ENCODE data around the gene EVC2. TPM values are rescaled to one million over a fixed set of nuclear protein-coding genes. Genes with fewer than 3 reads are reported as not detected.

EVC2 gene
- total RNA-seq, 1 experiment from 2014 or later = 5.5 TPM

DNA sequence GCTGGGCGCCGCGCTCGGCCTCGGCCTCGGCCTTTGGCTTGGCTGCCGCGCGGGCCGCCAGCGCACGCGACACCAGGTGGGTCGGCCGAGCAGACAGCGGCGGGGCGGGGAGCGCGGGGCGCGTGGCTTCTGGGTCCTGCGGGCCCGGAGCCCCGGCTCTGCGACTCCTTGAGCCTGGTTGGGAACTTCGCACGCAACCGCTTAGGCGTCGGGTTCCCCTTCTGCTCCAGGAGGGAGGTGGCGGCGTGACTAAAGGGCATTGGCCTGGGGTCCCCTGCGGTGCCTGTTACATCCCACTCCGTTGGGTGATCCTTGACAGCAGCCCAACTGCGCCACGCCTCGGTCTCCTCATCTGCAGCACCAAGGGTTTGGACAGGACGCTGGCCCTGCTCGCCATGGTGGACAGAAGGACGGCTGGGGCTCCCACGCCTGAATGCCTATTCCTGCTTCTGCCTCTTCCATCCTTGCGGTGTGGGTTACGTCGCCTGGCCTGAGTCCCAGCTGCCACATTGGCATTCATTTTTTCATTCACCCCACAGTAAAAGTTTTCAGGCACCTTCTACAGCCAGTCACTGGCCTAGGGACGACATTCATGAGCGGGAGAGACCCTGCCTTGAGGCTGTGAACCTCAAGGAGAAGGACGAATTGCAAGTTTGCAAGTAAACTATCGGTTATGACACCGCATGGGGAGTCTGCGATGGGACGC, 3.3 kb upstream of the EVC2 start:
- DNase-seq (ENCODE audit: low read depth) = peak; percentile 53

DNA sequence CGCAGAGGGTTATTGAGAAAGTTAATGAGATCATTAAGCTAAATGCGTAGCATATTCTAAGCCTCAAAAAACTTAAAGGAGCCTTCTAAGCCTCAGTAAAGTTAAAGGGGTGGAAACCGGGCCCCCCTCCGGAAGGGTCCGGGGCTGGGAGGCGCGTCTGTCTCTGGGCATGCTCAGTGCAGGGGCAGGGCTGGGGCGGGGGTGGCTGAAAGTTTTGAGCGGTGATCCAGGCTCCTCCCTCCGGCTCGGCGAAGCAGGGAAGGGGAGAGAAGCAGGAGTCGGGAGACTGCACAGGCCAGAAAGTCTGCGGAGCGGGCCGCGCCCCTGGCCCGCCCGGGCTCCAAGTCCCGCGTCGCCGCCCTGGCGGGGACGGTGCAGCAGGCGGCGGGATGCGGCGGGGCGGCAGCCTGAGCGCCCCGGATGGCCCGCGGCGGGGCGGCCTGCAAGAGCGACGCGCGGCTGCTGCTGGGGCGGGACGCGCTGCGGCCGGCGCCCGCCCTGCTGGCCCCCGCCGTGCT, 2.7 kb upstream of the EVC2 start, which contains the start of gene EVC:
Gene EVC (plus strand): TSS at position 241 of the 518 bp plus-strand sequence. CDS start 180 bp downstream, at position 421.
- DNase-seq (ENCODE audit: low read depth) = peak; percentile 72

DNA sequence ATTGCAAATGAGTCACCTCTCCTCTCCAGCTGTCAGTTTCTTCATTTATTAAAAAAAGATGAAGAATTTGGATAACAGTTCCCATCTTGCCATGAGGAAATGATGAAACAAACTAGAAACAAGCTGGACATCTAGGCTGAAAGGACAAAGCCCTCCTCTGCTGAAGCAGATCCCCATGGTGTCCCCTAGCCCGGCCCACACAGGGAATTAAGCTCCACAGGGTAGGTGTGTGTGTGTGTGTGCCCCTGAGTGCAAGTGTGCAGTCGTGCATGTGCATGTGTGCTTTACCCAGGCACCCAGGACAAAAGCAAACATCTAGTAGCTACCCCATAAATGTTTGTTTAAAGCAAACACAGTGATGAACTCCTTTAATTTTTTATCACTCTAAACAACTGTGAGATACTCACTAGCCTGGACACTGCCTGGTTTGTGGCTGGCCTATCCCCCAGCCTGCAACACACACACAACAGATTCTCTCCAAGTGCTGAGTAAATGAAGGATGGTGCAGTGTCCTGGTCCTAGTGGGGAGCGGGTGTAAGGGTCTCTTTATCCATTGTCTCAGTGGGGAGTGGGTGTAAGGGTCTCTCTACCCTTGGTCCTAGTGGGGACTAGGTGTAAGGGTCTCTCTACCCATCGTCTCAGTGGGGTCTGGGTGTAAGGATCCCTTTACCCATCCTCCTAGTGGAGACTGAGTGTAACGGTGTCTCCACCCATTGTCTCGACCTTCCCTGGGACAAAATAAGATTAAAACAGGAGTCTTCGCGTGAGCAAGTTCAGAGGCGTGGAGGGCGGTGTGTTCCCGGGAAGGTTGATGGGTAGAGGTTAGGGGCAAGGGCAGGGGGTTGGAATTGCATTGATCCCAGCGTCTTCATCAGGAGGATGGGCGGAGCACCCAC, 2.0 kb upstream of the EVC2 start:
- peak; percentile 24 for DNase-seq (ENCODE audit: low read depth)

DNA sequence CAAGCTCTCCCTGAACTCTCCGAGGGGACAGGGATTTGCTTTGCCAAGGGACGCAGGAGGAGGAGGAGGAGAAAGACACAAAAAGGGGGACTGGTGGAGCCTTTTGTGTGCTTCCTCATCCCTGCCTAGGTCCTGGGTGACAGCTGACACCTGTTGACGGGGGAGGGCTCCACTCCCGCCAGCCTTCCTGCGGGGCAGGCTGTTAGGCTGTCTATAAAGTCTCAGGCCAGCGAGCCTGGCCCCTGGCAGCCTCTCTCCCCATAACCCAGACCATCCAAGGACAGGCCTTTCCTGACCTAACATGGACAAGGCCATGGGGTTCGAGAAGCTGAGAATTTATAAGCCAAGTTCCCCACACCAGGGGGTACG, 832 bp upstream of the EVC2 start:
- DNase-seq (ENCODE audit: low read depth) = no peak

DNA sequence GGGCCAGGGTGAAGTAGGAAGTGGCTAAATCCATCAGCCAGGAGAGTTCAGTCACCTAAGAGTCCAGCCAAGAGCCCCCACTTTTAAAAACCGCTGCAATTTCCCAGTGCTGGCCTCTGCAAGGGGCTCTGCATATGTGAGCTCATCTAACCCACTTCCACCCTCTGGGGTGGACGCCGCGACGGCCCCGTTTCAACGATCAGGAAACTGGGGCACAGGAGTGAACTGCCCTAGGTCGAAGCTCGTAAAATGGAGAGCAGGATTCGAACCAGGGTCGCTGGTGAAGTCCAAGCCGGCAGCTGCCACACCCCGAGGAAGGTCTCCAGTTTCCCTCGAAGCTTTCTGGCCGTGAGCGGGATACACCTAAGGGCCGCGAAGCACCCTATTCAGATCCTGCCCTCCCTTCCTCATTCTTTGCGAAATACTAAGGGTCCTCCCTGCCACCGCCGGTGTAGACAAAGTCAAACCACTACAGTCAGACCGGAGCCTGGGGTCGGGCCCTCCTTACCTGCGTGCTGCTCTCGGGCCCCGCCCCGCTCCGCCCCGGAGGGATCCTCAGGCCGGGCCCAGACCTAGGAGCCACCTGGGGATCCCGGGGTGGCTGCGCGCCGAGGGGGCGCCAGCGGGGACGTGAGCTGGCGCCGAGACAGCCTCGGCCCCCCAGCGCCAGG, 446 bp downstream of the EVC2 start:
- DNase-seq (ENCODE audit: low read depth) = no peak

DNA sequence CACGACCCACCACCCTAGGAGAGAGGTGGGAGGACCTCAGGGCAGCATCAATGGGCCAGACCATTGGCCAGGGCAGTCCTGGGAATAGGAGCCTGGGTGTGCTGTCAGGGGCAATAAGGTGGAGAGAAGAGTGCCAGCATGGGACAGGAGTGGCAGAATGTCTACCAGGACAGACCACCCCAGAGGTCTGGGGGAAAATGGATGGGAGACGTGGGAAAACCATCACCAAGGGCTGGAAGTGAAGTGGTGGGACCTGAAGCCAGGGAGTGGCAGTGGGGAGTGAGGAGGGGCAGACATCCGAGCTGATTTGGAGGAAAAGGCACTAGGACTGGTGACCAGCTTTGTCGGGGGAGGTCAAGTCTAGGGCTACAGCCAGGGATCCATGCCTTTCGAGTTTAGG, 993 bp downstream of the EVC2 start:
- no peak for DNase-seq (ENCODE audit: low read depth)

DNA sequence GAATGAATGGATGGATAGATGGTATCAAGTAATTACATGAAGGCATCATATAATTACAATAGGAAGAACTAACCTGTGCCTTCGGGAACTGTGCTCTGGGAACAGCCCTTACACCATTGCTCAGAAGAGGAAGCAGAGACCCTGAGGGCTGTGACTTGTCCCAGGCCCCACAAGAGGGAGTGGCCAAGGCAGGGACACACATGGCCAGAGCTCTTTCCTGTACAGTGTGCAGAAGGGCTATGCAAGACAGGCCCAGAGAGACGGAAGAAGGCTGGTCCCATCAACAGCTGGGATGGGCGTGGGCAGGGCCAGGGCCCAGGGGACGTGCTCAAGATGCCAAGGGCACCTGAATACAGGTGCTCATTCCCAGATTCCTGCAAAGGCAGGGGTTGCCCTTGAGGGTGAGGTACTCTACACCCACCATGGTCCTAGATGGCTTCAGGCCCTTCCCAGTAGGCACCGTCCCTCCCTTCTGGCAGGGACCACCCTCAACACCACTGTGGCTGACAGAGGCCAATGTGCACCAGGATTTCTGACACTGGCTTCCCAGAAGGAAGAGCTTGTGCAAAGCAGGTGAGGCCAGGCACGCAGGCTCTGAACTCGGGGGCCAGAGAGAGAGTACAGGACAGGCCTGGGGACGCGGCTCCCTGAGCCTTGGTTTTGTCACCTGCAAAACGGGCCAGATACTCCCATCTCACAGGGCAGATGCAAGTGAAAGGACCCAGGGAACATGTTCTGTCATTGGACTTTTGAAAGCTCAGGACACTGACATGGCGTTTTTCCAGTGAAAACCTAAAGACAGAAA, 1.7 kb downstream of the EVC2 start:
- no peak for DNase-seq (ENCODE audit: low read depth)

DNA sequence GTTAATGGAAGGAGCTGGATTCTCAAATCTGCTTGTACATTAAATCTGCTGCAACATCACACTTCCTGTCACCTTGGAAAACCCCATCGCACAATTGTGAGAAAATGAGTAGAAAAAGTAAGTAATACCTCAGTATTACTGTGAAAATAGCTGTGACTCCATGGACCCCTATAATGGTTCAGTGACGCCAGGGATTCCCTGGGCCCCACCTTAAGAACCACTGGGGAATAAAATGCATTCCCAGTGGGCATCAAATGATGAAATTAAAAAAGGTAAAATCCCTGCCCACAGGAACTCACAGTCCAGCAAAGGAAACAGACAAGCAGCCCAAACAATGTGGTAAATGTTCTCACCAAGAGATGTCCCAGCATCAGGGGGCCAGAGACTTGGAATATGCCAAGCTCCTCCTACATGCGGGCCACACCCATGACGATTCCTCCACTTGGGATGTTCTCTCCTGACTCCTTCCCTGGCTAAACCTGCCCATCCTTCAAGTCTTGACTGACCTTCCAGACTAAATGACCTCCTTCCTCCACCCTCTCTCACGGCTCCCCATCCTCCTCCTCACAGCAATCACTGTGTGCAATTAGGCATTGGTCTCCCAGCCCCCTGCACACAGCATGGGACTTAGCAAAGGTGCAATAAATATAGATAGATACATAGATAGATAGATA, 2.6 kb downstream of the EVC2 start:
- no peak for DNase-seq (ENCODE audit: low read depth)

DNA sequence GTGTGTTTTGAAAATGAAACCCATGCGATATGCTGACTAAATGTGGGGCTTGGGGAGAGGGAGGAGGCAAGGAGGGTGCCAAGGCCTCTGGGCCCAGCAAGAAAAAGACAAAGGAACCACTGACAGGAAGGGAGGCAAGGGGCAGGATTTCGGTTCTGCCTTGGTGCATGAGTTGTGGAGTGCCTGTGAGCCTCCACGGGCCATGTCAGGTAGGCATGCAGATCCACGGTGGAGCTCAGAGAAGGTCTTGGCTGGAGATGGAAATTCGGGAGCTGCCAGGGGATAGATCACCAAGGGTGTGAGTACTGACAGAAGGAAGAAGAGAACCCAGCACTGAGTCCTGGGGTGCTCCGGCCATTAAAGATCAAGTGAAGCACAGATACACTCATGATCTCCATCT, 4.1 kb downstream of the EVC2 start:
- DNase-seq (ENCODE audit: low read depth) = no peak

DNA sequence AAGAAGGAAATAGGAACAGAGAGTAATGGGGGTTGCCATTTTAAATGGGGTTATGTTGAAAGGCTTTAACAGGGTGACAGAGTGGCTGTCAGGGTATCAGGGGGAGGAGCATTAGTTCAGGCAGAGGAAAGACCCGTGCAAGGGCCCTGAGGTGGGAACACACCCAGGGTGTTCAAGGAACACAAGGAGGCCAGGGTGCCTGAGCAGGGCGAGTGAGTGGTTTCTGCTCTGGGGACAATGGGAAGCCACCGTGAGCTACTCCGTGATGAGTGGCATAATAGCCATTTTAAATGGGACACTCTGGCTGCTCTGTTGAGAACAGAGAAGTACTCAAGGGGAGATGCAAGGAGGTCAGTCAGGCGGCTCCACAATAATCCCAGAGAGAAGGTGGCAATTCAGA, 4.5 kb downstream of the EVC2 start:
- DNase-seq (ENCODE audit: low read depth) = no peak

DNA sequence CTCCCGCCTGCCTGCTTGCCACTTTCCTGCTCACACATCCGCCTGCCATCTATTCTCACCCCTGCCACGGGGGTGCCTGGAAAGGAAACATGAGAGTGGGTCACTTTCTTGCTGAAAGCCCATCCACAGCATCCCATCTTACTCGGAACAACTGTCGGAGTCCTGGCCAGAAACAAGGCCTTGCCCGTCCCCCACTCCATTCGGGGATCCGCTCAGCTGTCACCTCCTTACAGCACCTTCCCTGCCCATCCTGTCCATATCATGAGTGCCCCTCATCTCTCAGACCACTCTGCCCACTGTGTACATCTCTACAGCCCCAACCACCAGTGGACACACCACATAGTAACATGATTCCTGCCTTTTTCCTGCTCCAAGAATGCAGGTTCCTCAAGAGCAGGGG, 6.4 kb downstream of the EVC2 start:
- no peak for DNase-seq (ENCODE audit: low read depth)

DNA sequence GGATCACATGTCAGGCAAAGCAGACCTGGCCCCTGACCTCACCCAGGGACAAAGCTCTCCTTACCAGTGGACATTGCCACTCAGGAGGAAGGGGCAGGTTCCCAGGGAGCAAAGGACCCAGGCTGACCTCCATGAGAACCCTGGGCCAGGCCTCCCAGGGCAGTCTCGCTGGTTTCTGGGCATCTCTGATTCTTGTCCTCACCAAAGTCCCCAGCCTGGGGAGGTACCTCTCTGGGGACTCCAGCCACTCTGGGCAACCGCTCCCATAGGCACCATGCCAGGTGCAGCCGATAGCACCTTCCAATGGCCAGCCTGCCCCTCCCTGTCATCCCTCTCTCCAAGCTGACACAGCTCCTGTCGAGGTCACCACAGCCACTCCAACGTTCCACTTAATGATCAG, 7.9 kb downstream of the EVC2 start:
- no peak for DNase-seq (ENCODE audit: low read depth)

DNA sequence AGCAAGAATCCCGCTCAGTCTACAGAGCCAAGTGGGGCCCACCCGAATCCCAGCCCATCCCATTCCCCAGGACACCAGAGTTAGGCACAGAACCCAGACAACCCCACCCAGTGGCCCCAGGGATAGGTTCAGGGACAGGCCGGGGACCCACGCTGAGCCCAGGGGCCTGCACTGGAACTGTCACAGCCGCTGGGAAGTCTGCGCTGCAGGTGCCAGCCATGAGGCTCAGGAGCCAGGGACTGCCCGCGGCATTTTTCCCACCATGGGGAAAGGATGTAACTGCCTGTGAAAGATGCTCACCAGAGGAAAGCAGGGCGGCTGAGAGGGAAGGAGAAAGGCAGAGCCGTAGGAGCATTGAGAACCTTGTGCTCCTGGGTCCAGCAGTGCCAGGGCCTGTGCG, 12.0 kb downstream of the EVC2 start:
- no peak for DNase-seq (ENCODE audit: low read depth)

DNA sequence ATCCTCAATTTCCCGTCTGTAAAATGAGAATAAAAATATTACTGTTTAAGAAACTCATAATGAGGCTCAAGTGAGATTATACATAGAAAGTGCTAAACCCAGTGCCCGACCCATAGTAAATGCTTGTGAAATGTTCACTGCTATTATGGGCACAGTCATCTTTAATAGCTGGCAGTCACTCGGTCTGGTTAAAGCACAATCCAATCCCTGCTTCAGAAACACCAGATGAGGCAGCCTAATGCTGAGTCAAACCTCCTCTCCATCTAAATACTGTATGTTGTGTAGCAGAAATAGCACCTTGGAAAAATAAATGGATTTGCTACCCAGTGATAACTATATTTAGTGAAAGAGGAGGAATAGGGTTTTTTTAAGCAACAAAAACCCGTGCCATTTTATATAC, 14.5 kb downstream of the EVC2 start:
- DNase-seq (ENCODE audit: low read depth) = no peak

DNA sequence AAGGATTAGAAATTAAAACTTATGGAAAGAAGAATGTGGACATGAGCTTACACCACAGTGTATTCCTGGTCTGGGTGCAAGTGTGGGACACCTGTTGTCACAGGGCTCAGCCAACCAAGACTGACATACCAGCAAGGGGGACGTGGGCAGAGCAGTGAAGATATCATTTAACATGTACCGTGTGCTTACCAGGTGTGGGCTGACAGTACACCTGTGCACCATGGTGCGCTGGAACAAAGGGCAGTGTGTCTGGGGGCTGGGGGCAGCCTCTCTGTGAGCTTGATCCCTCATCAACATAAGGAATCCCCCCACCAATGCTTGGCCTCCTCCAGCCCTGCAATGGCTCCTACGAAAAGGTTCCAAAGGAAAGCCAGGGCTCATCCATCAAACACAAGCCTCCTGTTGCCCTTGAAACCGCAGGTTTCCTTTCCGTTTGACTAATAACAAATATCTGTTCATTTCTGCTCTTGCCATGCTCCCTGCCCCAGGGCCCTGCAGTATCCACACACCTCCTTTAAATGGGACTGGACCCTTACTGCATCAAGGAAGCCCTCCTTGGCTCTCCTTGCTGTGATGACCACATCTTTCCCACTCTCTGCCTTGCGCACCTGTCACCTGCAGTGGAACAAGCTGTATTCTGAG, 16.7 kb downstream of the EVC2 start:
- no peak for DNase-seq (ENCODE audit: low read depth)

DNA sequence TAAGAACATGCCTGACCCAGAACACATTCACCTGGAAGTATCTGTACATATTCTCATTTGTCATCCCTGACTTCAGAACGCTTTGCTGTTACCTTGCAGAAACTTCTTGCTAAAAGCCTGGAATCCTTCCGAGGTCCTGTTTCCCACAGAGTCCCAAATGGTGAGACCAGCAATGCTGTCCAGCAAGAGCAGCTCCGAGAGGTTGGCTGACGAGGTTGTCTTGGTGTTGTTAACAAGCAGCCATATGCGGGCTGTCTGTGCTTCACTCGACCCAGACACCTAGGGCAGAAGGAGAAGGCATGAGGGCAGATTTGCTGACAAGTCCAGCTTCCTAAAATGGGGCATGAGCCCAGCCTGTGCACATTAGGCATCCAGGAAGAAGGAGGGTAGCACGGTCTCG, 19.3 kb downstream of the EVC2 start:
- DNase-seq (ENCODE audit: low read depth) = no peak

DNA sequence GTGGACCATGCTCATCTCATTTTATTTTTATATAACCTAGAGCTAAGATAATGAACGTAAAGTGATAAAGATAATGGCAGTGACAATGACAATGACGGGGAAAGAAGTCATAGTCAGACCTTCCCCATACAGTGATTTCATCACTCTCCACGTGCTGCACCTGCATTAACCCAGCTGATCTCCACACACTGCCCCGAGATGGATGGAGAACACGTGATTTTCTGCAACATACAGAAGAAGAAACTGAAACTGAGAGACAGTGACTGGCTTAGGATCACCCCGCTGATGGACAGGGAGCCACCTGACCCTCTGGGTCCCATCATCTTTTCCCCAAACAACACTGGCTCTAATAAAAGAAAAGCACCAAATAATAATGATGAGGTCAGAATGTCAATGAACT, 22.0 kb downstream of the EVC2 start:
- DNase-seq (ENCODE audit: low read depth) = no peak

DNA sequence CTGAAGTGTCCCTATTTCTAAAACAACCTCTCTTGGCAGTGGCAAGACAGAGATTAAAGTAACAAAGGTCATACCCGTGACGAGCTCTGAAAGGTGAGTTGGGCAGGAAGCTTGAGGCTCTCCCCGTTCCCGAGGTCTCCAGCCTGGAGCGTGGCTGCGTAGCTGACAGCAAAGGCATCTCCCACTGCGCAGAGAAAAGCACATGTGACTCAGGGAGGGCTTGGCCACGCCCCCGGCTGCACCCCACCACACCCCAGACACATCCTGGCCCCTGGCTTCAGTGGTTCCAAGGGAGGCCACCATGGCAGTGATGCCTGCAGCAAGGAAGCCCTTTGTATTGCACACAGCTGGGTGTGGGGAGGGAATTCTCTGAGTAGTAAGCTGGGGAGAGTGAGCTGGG, 23.1 kb downstream of the EVC2 start:
- no peak for DNase-seq (ENCODE audit: low read depth)

DNA sequence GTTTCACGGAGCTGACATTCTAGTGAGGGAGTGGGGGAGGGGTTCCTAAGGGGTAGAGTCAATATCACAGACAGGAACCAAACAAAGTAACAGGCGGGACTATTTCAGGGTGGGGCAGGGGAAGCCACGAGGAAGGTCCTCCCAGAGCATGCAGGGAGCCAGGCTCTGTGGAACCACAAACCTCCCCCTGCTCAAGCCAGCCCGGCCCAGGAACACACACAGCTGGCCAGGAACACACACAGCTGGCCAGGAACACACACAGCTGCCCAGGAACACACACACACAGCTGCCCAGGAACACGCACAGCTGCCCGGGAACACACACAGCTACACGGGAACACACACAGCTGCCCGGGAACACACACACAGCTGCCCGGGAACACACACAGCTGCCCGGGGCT, 24.8 kb downstream of the EVC2 start:
- no peak for DNase-seq (ENCODE audit: low read depth)

DNA sequence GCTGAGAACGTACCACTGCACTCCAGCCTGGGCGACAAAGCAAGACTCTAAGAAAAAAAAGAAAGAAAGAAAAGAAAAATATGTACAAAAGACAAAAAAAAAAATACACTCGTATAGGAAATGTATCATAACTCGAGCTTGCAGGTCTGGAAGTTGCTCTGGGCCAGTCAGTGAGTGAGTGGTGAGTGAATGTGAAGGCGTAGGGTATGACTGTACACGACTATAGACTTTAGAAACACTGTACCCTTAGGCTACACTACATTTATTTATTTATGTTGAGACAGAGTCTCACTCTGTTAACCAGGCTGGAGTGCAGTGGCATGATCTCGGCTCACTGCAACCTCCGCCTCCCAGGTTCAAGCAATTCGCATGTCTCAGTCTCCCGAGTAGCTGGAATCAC, 29.4 kb downstream of the EVC2 start:
- DNase-seq (ENCODE audit: low read depth) = peak; percentile 7

DNA sequence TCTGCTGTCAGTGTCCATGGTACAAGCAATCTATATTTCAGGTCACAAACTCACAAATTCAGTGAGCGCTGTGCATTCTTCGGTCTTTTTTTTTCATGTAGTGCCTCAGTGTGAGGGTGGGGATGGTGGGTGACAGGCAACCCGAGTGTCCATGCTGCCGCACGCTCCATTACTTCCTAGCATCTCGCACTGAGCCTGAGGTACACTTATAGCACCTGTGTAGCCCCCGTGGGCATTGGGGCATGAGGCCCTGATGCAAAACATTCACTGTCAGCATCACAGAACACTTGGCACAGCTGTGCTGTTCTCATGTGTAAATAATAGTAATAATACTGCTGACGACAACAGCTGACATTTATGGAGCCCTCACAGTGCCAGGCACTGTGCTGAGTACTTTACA, 31.6 kb downstream of the EVC2 start:
- no peak for DNase-seq (ENCODE audit: low read depth)
